Measurements from ENCODE around the gene CCDC148.

GRCh38 chr2:158359846-158360245 lies 96.7 kb downstream of the CCDC148 start:
- no peak for TF ChIP-seq YY1 (IDR thresholded peaks at IDR 0.05; ENCODE audit: insufficient read depth, insufficient read length)
- TF ChIP-seq SUZ12 (IDR thresholded peaks at IDR 0.05; ENCODE audit: extremely low read depth, insufficient read depth, insufficient read length): no peak
